Endothelial cell of umbilical vein (primary cell): ENCODE data around the gene C5orf15. TPM values are rescaled to one million over a fixed set of nuclear protein-coding genes. Genes with fewer than 3 reads are reported as not detected.

Source experiments
- BruUV-seq: library from RNA; stranded (reverse); fragments of 400-500 nt; replicated peaks from 2 replicates; lab custom pipeline; 2021; lab: Mats Ljungman, UMichigan
- CTCF ChIA-PET: fragments of 300-600, 350-600 bp; sonication (Branson Sonifier 250); formaldehyde crosslinking; loops from one replicate; lab custom pipeline; 2021; ENCODE audit warnings: antibody characterized with exemption, inconsistent platforms; lab: Charles Lee
- POLR2A ChIA-PET: fragments of 300-600, 350-600 bp; sonication (Branson Sonifier 250); formaldehyde crosslinking; loops from one replicate; lab custom pipeline; 2021; ENCODE audit warnings: antibody characterized with exemption, inconsistent platforms; lab: Charles Lee
- DNase-seq: peaks from one replicate; pipeline ENCODE4 v3.0.0-alpha.2; 2011; ENCODE audit warnings: low read depth, low spot score
- FAIRE-seq: peaks from 2 replicates; lab custom pipeline; 2011; peaks lifted over from hg19 to GRCh38; lab: Jason Lieb, UNC
- H2AFZ ChIP-seq: 2 replicates; pipeline ENCODE4 v1.6.0; 2012; ENCODE audit warnings: low read depth, low read length, control low read depth, inconsistent platforms
- H3K27ac ChIP-seq: 2 replicates; pipeline ENCODE4 v1.5.1; 2011; ENCODE audit warnings: low read depth, mild to moderate bottlenecking, control low read depth, low read length, moderate library complexity; ENCODE audit not compliant: insufficient read depth
- H3K27me3 ChIP-seq, 2 experiments: 2 replicates each; pipeline versions ENCODE4 v1.6.0 to v1.6.1; 2011; ENCODE audit warnings: low read length in 2 of 2, mixed read lengths in 1 of 2; ENCODE audit not compliant: control insufficient read depth in 2 of 2, insufficient read depth in 2 of 2
- H3K36me3 ChIP-seq, 2 experiments: 2 replicates in 1 of 2; 3 replicates in 1 of 2; pipeline ENCODE4 v1.5.1; 2011; ENCODE audit warnings: low read length in 2 of 2, mild to moderate bottlenecking in 1 of 2, moderate library complexity in 1 of 2; ENCODE audit not compliant: control insufficient read depth in 2 of 2, insufficient read depth in 2 of 2; ENCODE audit errors: extremely low read depth in 1 of 2
- H3K4me1 ChIP-seq: 3 replicates; pipeline ENCODE4 v1.5.1; 2011; ENCODE audit warnings: mild to moderate bottlenecking, low read length; ENCODE audit not compliant: control insufficient read depth, insufficient read depth; ENCODE audit errors: extremely low read depth
- H3K4me2 ChIP-seq: 2 replicates; pipeline ENCODE4 v1.6.1; 2011; ENCODE audit warnings: low read length, control low read depth, mixed read lengths; ENCODE audit not compliant: insufficient read depth
- H3K4me3 ChIP-seq, 3 experiments: fragments of 200-600 bp in 1 of 3; sonication (generic), shearing (Covaris generic) in 1 of 3; replicated peaks in 1 of 3; 2 replicates each; pipeline ENCODE4 v1.5.1; 2011 to 2016; ENCODE audit warnings: control low read depth in 3 of 3, low read length in 3 of 3, mild to moderate bottlenecking in 2 of 3, inconsistent platforms in 1 of 3, low read depth in 1 of 3, moderate library complexity in 1 of 3; ENCODE audit not compliant: insufficient read depth in 1 of 3
- H3K79me2 ChIP-seq: 2 replicates; pipeline ENCODE4 v1.6.0; 2012; ENCODE audit warnings: low read length, inconsistent platforms; ENCODE audit not compliant: control insufficient read depth, insufficient read depth
- H3K9ac ChIP-seq: replicated peaks from 2 replicates; pipeline ENCODE3; 2011; ENCODE audit warnings: low read length, control low read depth; ENCODE audit not compliant: insufficient read depth; ENCODE audit errors: extremely low read depth
- H3K9me1 ChIP-seq: replicated peaks from 3 replicates; pipeline ENCODE4 v1.6.0; 2011; ENCODE audit warnings: mild to moderate bottlenecking, low read length; ENCODE audit not compliant: control insufficient read depth, insufficient read depth; ENCODE audit errors: extremely low read depth
- H3K9me3 ChIP-seq: replicated peaks from 2 replicates; pipeline ENCODE4 v1.5.1; 2012; ENCODE audit warnings: low read length, inconsistent platforms; ENCODE audit not compliant: control insufficient read depth, insufficient read depth
- H4K20me1 ChIP-seq: replicated peaks from 2 replicates; pipeline ENCODE3; 2011; ENCODE audit warnings: mild to moderate bottlenecking, low read length; ENCODE audit not compliant: control insufficient read depth, insufficient read depth; ENCODE audit errors: extremely low read depth
- CTCF ChIP-seq, 2 donors: IDR thresholded peaks; 1 replicate in 1 of 2; 2 replicates in 1 of 2; pipeline ENCODE4 v1.5.1; 2011; ENCODE audit warnings: low read length in 2 of 2, mild to moderate bottlenecking in 2 of 2, moderate library complexity in 2 of 2, control low read depth in 1 of 2, inconsistent platforms in 1 of 2, low read depth in 1 of 2; ENCODE audit not compliant: insufficient read depth in 1 of 2; ENCODE audit errors: extremely low read depth in 1 of 2
- EZH2 ChIP-seq: IDR thresholded peaks from 2 replicates; pipeline ENCODE4 v1.6.1; 2012; ENCODE audit warnings: borderline replicate concordance, low read depth, mild to moderate bottlenecking, moderate library complexity, low read length, inconsistent platforms; ENCODE audit not compliant: severe bottlenecking
- GATA2 ChIP-seq: IDR thresholded peaks from 2 replicates; pipeline ENCODE4 v1.7.0; 2011; ENCODE audit warnings: low read depth, mild to moderate bottlenecking, moderate library complexity, mixed read lengths, low read length; ENCODE audit not compliant: insufficient read length, insufficient read depth
- JUN ChIP-seq: IDR thresholded peaks from 2 replicates; pipeline ENCODE4 v1.6.1; 2011; ENCODE audit warnings: borderline replicate concordance, low read depth; ENCODE audit not compliant: insufficient read length, insufficient read depth
- MAX ChIP-seq: IDR thresholded peaks from 2 replicates; pipeline ENCODE4 v1.6.1; 2011; ENCODE audit not compliant: insufficient read depth, insufficient read length
- POLR2A ChIP-seq: IDR thresholded peaks from 2 replicates; pipeline ENCODE4 v1.6.1; 2012; ENCODE audit warnings: low read depth, mild to moderate bottlenecking, control low read depth, low read length
- dilution Hi-C: fragments of 300-500 bp; cut with MboI; formaldehyde crosslinking; loops from one replicate; pipeline ENCODE4 v1.15.0; 2019; ENCODE audit warnings: low sequenced_read_pairs; ENCODE audit not compliant: extremely low pct_ligation_motif_present
- intact Hi-C: fragments of 100-400 bp; cut with micrococcal nuclease; formaldehyde crosslinking; loops from one replicate; pipeline ENCODE4 v1.10.0; 2022
- polyA plus RNA-seq, 4 experiments: library from polyadenylated mRNA; depleted of rRNA in 3 of 4; stranded (reverse) in 3 of 4; unstranded in 1 of 4; fragments of >200 nt; gene quantifications; 2 replicates each; pipeline versions ENCODE4 v1.2.1 to v1.2.3, GENCODE V29; 2011 to 2012; ENCODE audit warnings: missing spikeins in 1 of 4
- total RNA-seq: library from RNA; stranded (reverse); gene quantifications from 2 replicates; pipeline ENCODE4 v1.2.3, GENCODE V29; 2021

Gene C5orf15
- total and polyA plus RNA-seq, 2 donors (not counting 3 experiments of a cell fraction or from before 2014, with no cell fraction given): 25.3 to 45.4 TPM

GRCh38 chr5:133906303-133906702 is 62.1 kb downstream of the C5orf15 start:
- intact Hi-C loops: no loop called here
- Histone ChIP-seq H3K4me2 (no peak overlapping the region), H3K4me1 (no peaks in the 10 kb centered on the region), H3K36me3 (no peaks in the 10 kb centered on the region), H2AFZ (no peak overlapping the region), H3K79me2 (no peaks in the 10 kb centered on the region), H4K20me1 (no peaks in the 10 kb centered on the region), H3K4me3 (no peak overlapping the region), H3K9me3 (no peaks in the 10 kb centered on the region), H3K27ac (no peak overlapping the region), H3K9ac (no peak overlapping the region), H3K9me1 (no peaks in the 10 kb centered on the region), H3K27me3 (no peaks in the 10 kb centered on the region)
- CTCF ChIA-PET: interaction anchor here (1.7 kb wide), 1 partner anchor 483 kb away, joined by 3 read pairs; no protein-coding TSS in a partner anchor
- POLR2A ChIA-PET: no interaction called here
- DNase-seq (no peak), FAIRE-seq (no peak)
- BruUV-seq: no TSS peak
- TF ChIP-seq CTCF (IDR thresholded peaks at IDR 0.05; ENCODE audit: extremely low read depth in 1 of 2, insufficient read depth in 1 of 2, low read depth in 1 of 2, low read length in 2 of 2): no peak
- TF ChIP-seq POLR2A: no peak
- TF ChIP-seq GATA2: no peak
- no peak for TF ChIP-seq JUN
- TF ChIP-seq MAX: no peak
- TF ChIP-seq EZH2: no peak
- dilution Hi-C loops: no loop called here

Other genes starting within 250 kb of the C5orf15 start
- gene VDAC1, start 36.4 kb upstream of the C5orf15 start, total RNA-seq: 247 and 253 TPM in 2 replicates
- 82.8 and 116 TPM in 2 replicates for gene VDAC1, start 36.4 kb upstream of the C5orf15 start, polyA plus RNA-seq
- 2.3 and 2.5 TPM in 2 replicates for gene TCF7, start 146.1 kb upstream of the C5orf15 start, total RNA-seq
- gene TCF7, start 146.1 kb upstream of the C5orf15 start, polyA plus RNA-seq: 1.5 and 1.8 TPM in 2 replicates
- 311 and 320 TPM in 2 replicates for gene SKP1, start 208.3 kb upstream of the C5orf15 start, total RNA-seq
- gene SKP1, start 208.3 kb upstream of the C5orf15 start, polyA plus RNA-seq: 136 and 214 TPM in 2 replicates